IMR-90 (cell line): Measurements from ENCODE around the gene JPH4. TPM values are rescaled to one million over a fixed set of nuclear protein-coding genes. Genes with fewer than 3 reads are reported as not detected.

ENCODE experiments used
- ATAC-seq: fragments of 200-7000 bp; cut with Tn5 transposase; 2 replicates; pipeline ENCODE4 v1.9.1; 2020; ENCODE audit warnings: low read depth, mild to moderate bottlenecking, moderate library complexity
- BruUV-seq: library from RNA; stranded (reverse); fragments of 400-500 nt; replicated peaks from 2 replicates; lab custom pipeline; 2021; lab: Mats Ljungman, UMichigan
- CTCF ChIA-PET: fragments of 300-600 bp; formaldehyde crosslinking; extraction: SDS; loops from one replicate; lab custom pipeline; 2021; ENCODE audit warnings: antibody characterized with exemption; lab: Yijun Ruan, JAX
- POLR2A ChIA-PET: fragments of 300-600 bp; sonication (Branson Sonifier 250); formaldehyde crosslinking; loops from one replicate; lab custom pipeline; 2022; ENCODE audit warnings: antibody characterized with exemption; ENCODE audit not compliant: unreplicated experiment; lab: Charles Lee
- DNase-seq: peaks from one replicate; pipeline ENCODE4 v3.0.0; 2013
- H2AFZ ChIP-seq: replicated peaks from 2 replicates; pipeline ENCODE3; 2013; ENCODE audit warnings: low read length, mild to moderate bottlenecking; ENCODE audit not compliant: poor library complexity
- H2AK5ac ChIP-seq: 2 replicates; pipeline ENCODE4 v1.6.1; 2013; ENCODE audit warnings: low read depth, low read length, inconsistent platforms
- H2AK9ac ChIP-seq: replicated peaks from 2 replicates; pipeline ENCODE3; 2013; ENCODE audit warnings: mild to moderate bottlenecking, low read depth, low read length, moderate library complexity; ENCODE audit not compliant: poor library complexity
- H2BK120ac ChIP-seq: 2 replicates; pipeline ENCODE4 v1.6.1; 2013; ENCODE audit warnings: low read depth, low read length, inconsistent platforms
- H2BK15ac ChIP-seq: 3 replicates; pipeline ENCODE4 v1.6.1; 2013; ENCODE audit warnings: low read depth, low read length, inconsistent platforms
- H2BK20ac ChIP-seq: 2 replicates; pipeline ENCODE4 v1.6.1; 2013; ENCODE audit warnings: low read depth, mild to moderate bottlenecking, inconsistent platforms, low read length, moderate library complexity
- H2BK5ac ChIP-seq: 2 replicates; pipeline ENCODE4 v1.6.1; 2013; ENCODE audit warnings: mild to moderate bottlenecking, low read depth, low read length, inconsistent platforms; ENCODE audit not compliant: poor library complexity, severe bottlenecking
- H3K14ac ChIP-seq: replicated peaks from 2 replicates; pipeline ENCODE4 v1.6.1; 2013; ENCODE audit warnings: low read depth, low read length, inconsistent platforms
- H3K18ac ChIP-seq: 2 replicates; pipeline ENCODE4 v1.6.1; 2013; ENCODE audit warnings: low read depth, low read length, control low read depth
- H3K23ac ChIP-seq: 2 replicates; pipeline ENCODE4 v1.6.1; 2013; ENCODE audit warnings: low read depth, low read length, inconsistent platforms
- H3K27ac ChIP-seq: 2 replicates; pipeline ENCODE4 v1.5.1; 2013; ENCODE audit warnings: mild to moderate bottlenecking, control low read depth, low read length; ENCODE audit not compliant: insufficient read depth
- H3K27me3 ChIP-seq: 2 replicates; pipeline ENCODE4 v1.6.1; 2013; ENCODE audit warnings: low read length; ENCODE audit not compliant: control insufficient read depth, insufficient read depth
- H3K36me3 ChIP-seq: 2 replicates; pipeline ENCODE4 v1.6.1; 2013; ENCODE audit warnings: low read length, mixed read lengths; ENCODE audit not compliant: control insufficient read depth, insufficient read depth
- H3K4ac ChIP-seq: 2 replicates; pipeline ENCODE4 v1.6.1; 2013; ENCODE audit warnings: low read depth, low read length, inconsistent platforms
- H3K4me1 ChIP-seq: 2 replicates; pipeline ENCODE4 v1.6.1; 2013; ENCODE audit warnings: low read length, mixed read lengths; ENCODE audit not compliant: control insufficient read depth, insufficient read depth
- H3K4me2 ChIP-seq: 2 replicates; pipeline ENCODE4 v1.6.1; 2013; ENCODE audit warnings: low read depth, mild to moderate bottlenecking, control low read depth, low read length, moderate library complexity
- H3K4me3 ChIP-seq: 2 replicates; pipeline ENCODE4 v1.5.1; 2013; ENCODE audit warnings: low read depth, mild to moderate bottlenecking, control low read depth, low read length, moderate library complexity; ENCODE audit not compliant: insufficient read depth
- H3K56ac ChIP-seq: 2 replicates; pipeline ENCODE4 v1.6.1; 2013; ENCODE audit warnings: low read length, inconsistent platforms; ENCODE audit not compliant: insufficient read depth; ENCODE audit errors: extremely low read depth
- H3K79me1 ChIP-seq, 2 experiments: 2 replicates each; pipeline ENCODE4 v1.6.1; 2013; ENCODE audit warnings: low read length in 2 of 2, inconsistent platforms in 1 of 2, low read depth in 1 of 2
- H3K9ac ChIP-seq: 2 replicates; pipeline ENCODE4 v1.6.1; 2013; ENCODE audit warnings: low read depth, low read length, control low read depth
- H3K9me1 ChIP-seq: 2 replicates; pipeline ENCODE4 v1.6.1; 2013; ENCODE audit warnings: low read length, inconsistent platforms; ENCODE audit not compliant: insufficient read depth
- H3K9me3 ChIP-seq: 2 replicates; pipeline ENCODE4 v1.6.1; 2013; ENCODE audit warnings: low read length; ENCODE audit not compliant: control insufficient read depth, insufficient read depth
- H4K20me1 ChIP-seq: 2 replicates; pipeline ENCODE4 v1.6.1; 2013; ENCODE audit warnings: low read length, inconsistent platforms; ENCODE audit not compliant: insufficient read depth
- H4K5ac ChIP-seq: 2 replicates; pipeline ENCODE4 v1.6.1; 2013; ENCODE audit warnings: mild to moderate bottlenecking, low read depth, low read length, control low read depth
- H4K8ac ChIP-seq, 2 experiments: 2 replicates each; pipeline ENCODE4 v1.6.1; 2013; ENCODE audit warnings: low read depth in 2 of 2, low read length in 2 of 2, control low read depth in 1 of 2, inconsistent platforms in 1 of 2
- H4K91ac ChIP-seq: 2 replicates; pipeline ENCODE4 v1.6.1; 2013; ENCODE audit warnings: low read depth, low read length, inconsistent platforms; ENCODE audit not compliant: insufficient read depth
- CHD1 ChIP-seq: IDR thresholded peaks from 2 replicates; pipeline ENCODE4 v1.6.1; 2012; ENCODE audit warnings: low read depth, low read length, improper control_type of control experiment
- MXI1 ChIP-seq: IDR thresholded peaks from 2 replicates; pipeline ENCODE4 v1.6.1; 2012; ENCODE audit warnings: low read depth, mild to moderate bottlenecking, low read length, moderate library complexity, borderline replicate concordance
- WGBS, 2 experiments: methylation state at CpG; one replicate each; pipeline versions ENCODE4 v1.1.5 to v1.1.7; 2013; ENCODE audit warnings: missing lambda C conversion rate in 2 of 2; ENCODE audit not compliant: insufficient read length in 1 of 2; ENCODE audit errors: extremely low coverage in 2 of 2; 5-methylcytosine and 5-hydroxymethylcytosine counted together
- dilution Hi-C: fragments of 300-500 bp; cut with HindIII; formaldehyde crosslinking; loops from one replicate; pipeline ENCODE4 v1.14.3; 2018; ENCODE audit warnings: low sequenced_read_pairs; ENCODE audit not compliant: unreplicated experiment
- in situ Hi-C: fragments of 300-500 bp; cut with MboI; formaldehyde crosslinking; loops from 3 replicates; pipeline ENCODE4 v1.14.3; 2019; ENCODE audit warnings: low sequenced_read_pairs, inconsistent platforms, mixed read lengths
- intact Hi-C: fragments of 100-400 bp; cut with micrococcal nuclease; formaldehyde crosslinking; loops from 2 replicates; pipeline ENCODE4 v1.10.0; 2022
- polyA plus RNA-seq, 3 experiments: library from polyadenylated mRNA; depleted of rRNA; stranded (reverse); fragments of >200 nt; gene quantifications; 2 replicates each; pipeline ENCODE4 v1.2.3, GENCODE V29; 2012; ENCODE audit warnings: low replicate concordance in 1 of 3
- total RNA-seq: library from RNA; depleted of rRNA; stranded (reverse); fragments of >200 nt; gene quantifications from 2 replicates; pipeline ENCODE4 v1.2.3, GENCODE V29; 2012

JPH4 gene
- total and polyA plus RNA-seq, 2 of the 4 experiments (the other 2 are of a cell fraction), result not detected

DNA sequence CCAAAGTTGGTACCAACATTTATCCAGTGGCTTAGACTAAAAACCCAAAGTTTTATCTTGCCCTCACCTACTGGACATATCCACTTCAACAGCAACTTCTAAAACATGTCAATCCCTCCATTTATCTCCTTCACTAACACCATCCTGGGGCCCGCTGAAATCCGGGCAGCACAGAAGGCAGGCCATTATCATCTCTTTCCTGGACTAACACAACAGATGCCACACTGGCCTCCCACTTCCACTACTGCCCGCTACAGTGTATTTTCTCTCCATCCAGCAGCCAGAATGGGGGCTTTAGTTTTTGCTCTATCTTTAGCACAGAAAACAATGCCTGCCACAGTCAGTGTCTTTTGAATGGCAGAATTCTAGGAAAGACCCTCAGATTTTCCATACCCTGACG, 42.6 kb downstream of the JPH4 start:
- Histone ChIP-seq H2BK120ac (no peak overlapping the region), H3K4me2 (no peak overlapping the region), H3K4me1 (peaks cover 6% of the 10 kb centered on the region), H2AFZ (no peak overlapping the region), H3K27me3 (no peaks in the 10 kb centered on the region), H3K23ac (no peak overlapping the region), H4K91ac (no peak overlapping the region), H3K9me3 (no peaks in the 10 kb centered on the region), H3K27ac (no peak overlapping the region), H4K8ac (no peak overlapping the region), H2AK9ac (no peak overlapping the region), H2BK15ac (no peak overlapping the region), H2BK20ac (no peak overlapping the region), H3K4me3 (no peak overlapping the region), H3K4ac (no peak overlapping the region), H3K56ac (no peak overlapping the region), H3K14ac (no peak overlapping the region), H3K9ac (no peak overlapping the region), H4K20me1 (no peaks in the 10 kb centered on the region; the same call in 1 of the 2 replicates), H4K5ac (no peak overlapping the region), H3K18ac (no peak overlapping the region), H3K36me3 (no peaks in the 10 kb centered on the region), H3K9me1 (no peaks in the 10 kb centered on the region), H3K79me1 (no peaks in the 10 kb centered on the region), H2BK5ac (no peak overlapping the region), H2AK5ac (no peak overlapping the region)
- 61% methylated on average over 2 of the region's 4 CpGs; no CpG with 5 or more reads in 1 of the 2 experiments for WGBS, 2 experiments
- no peak for DNase-seq
- POLR2A ChIA-PET, result no interaction called here
- dilution Hi-C loops (no loop called here), intact Hi-C loops (no loop called here), in situ Hi-C loops (no loop called here)
- TF ChIP-seq MXI1, result no peak
- TF ChIP-seq CHD1, result no peak
- no TSS peak for BruUV-seq
- ATAC-seq, result no peak
- CTCF ChIA-PET, result no interaction called here
